Mononuclear cell (primary cell): ENCODE results near the gene CSKMT. TPM values are rescaled to one million over a fixed set of nuclear protein-coding genes. Genes with fewer than 3 reads are reported as not detected.
"Not testable (repeated sequence)": the region's sequence is repeated elsewhere in the genome, so short reads cannot be mapped to it uniquely, and the experiment has no call there.

Experiments
- H3K27me3 ChIP-seq: 2 replicates; pipeline ENCODE4 v1.6.0; 2011; ENCODE audit warnings: low read length, control low read depth; ENCODE audit not compliant: insufficient read depth
- H3K4me1 ChIP-seq: 2 replicates; pipeline ENCODE4 v1.5.1; 2011; ENCODE audit warnings: mild to moderate bottlenecking, low read length, control low read depth; ENCODE audit not compliant: insufficient read depth
- H3K4me3 ChIP-seq: 2 replicates; pipeline ENCODE4 v1.5.1; 2011; ENCODE audit warnings: mild to moderate bottlenecking, low read length, moderate library complexity
- H3K9me3 ChIP-seq: 2 replicates; pipeline ENCODE4 v1.5.1; 2011; ENCODE audit warnings: low read depth, mild to moderate bottlenecking, control low read depth, low read length
- total RNA-seq: library from RNA; depleted of rRNA; stranded (reverse); fragments of >200 nt; gene quantifications from one replicate; pipeline ENCODE4 v1.2.3, GENCODE V29; 2012

The CSKMT gene, protein sequence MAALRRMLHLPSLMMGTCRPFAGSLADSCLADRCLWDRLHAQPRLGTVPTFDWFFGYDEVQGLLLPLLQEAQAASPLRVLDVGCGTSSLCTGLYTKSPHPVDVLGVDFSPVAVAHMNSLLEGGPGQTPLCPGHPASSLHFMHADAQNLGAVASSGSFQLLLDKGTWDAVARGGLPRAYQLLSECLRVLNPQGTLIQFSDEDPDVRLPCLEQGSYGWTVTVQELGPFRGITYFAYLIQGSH
- total RNA-seq = 58.0 TPM

DNA sequence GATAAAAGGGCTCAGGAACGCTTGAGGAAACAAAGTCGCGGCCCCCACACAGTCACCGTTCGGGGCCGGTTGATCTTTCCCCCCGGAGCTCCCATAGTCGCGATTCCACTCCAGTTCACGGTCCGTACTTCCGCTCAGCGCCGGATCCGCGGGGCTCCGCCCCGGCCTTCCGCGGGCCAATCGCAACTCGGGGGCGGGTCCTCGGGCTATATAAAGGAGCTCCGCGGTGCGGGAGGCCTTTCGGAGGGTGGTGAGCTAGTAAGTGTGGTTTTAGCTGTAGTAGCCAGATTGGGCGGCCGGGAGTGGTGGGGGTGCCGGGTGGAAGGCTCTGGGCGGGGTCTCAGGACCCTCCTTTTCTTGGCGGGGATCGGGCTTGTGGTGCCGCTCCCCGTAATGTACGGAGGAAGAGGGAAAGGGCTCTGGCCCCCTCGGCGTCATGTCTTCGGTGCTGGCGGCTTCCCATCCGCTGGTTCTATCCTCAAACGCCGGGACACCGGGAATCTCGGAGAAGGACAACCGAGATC, at the start of gene CSKMT, which contains the start of gene C11orf98:
CSKMT (plus strand) TSS at position 238 of the 524 bp plus-strand sequence. CDS start 568 bp downstream, outside the sequence.
C11orf98 (minus strand) TSS at position 136 of the 524 bp plus-strand sequence; CDS start at position 95, 41 bp downstream.
- H3K4me1 ChIP-seq = peaks cover 40% of the 10 kb centered on the region
- H3K27me3 ChIP-seq = no peaks in the 10 kb centered on the region
- no peaks in the 10 kb centered on the region for H3K9me3 ChIP-seq
- peak within 1 kb of the TSS; percentile 95 for H3K4me3 ChIP-seq

DNA sequence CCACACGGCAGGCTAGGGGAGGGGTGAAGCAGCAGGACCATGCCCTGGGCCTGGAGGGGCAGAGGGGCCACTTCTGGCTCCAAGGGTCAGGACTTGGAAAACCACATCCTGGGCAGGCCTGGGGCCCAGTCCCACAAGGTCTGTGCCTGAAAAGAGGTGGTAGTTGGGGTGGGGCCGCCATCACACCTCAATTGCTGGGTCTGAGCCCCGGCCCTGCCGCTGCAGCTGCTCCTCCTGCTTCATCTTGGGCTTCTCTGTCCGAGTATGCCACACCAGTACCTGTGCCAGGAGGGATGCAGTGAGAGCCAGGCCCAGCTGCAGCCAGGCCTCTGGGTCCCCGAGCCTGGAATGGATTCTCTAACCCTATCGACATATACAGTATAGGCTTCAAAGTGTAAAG, 49.6 kb upstream of the CSKMT start:
- Histone ChIP-seq H3K4me3 (no peak overlapping the region), H3K4me1 (peaks cover 23% of the 10 kb centered on the region), H3K9me3 (no peaks in the 10 kb centered on the region), H3K27me3 (no peaks in the 10 kb centered on the region)

DNA sequence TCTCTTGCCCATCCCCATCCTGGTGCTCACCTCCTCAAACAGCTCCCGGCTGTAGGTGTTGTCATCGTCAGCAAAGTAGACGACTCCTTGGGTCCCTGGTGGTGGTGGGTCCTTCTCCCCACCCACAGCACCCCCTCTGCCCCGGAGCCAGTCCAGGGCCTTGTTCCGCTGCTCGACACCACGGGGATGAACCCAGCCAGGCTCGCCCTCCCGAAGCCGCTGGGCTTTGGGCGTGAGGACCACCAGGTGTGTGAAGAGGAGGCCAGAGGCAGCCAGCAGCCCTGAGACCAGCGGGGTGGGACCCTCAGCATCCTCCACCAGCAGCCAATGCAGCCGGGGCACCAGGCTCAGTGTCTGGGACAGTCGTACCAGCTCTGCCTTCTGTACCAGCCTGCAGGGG, 48.2 kb upstream of the CSKMT start:
- not testable (repeated sequence) for H3K4me3 ChIP-seq, H3K9me3 ChIP-seq, H3K27me3 ChIP-seq
- H3K4me1 ChIP-seq = peaks cover 19% of the 10 kb centered on the region

DNA sequence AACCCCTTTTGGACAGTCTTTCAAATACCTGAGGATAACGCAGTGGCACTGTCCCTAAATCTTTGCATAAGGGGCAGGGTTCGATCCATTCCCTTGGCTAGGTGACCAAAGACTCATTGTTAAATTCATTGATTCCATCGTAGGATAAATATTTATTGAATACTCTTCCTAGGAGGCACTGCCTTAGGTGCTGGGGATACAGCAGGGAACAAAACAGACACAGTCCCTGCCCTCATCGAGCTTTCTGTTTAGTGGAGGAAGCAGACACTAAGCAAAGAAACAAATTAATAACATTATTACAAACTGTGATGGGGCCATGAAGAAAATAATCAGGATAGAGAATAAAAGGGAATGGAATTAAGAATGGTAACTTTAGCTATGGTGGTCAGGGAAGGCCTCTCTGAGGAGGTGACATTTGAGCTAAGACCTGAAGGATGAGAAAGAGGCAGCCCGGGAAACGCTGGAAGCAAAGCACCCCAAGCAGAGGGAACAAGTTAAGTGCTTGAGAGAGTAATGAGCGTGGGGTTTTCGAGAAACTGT, 44.0 kb upstream of the CSKMT start:
- peak overlapping the region; percentile 60 for H3K4me3 ChIP-seq
- H3K27me3 ChIP-seq = no peaks in the 10 kb centered on the region
- no peaks in the 10 kb centered on the region for H3K9me3 ChIP-seq
- H3K4me1 ChIP-seq = peaks cover 21% of the 10 kb centered on the region

DNA sequence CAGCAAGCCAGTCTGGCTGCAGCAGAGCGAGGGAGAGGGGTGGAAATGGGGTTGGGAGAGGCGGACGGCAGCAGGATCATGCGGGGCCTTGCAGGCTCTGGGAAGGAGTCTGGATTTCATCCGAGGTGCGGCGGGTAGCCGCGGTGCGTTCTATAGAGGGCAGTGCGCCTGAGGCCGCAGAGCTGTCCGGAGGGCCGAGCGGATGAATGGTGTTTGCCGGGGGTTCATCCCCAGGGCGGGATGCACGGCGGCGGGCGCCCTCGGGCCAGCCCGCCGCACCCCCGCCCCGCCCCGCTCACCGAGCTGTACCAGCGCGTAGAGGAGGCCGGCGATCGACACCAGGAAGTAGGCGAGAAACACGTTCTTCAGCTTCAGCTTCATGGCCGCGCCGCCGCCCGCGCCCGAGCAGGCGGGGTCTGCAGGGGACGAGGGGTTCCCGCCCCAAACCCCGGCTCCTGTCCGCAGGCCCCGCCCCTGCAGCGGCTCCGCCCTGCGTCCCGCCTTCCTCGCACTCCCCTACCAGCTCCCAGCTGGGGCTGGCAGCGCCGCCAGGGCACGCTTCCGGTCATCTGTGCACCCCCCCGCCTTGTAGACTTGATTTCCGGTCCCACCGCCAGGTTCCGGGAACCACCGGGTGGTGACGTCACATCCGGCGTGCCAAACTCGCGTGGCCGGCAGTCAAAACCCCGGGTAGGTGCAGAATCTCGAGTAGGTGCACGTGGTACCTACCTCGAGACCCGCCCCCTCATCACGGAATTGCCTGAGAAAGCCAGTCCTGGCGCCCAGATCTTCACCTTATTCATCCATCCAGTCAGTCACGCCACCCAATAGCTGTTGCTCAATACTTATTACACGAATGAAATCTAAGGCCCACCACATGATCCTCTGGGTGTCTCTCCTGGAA, 43.3 kb upstream of the CSKMT start, which contains the start of gene B3GAT3:
B3GAT3 (minus strand) TSS at position 420 of the 904 bp plus-strand sequence; CDS start at position 381, 39 bp downstream.
- no peaks in the 10 kb centered on the region for H3K9me3 ChIP-seq
- H3K4me3 ChIP-seq = peak within 1 kb of the TSS; percentile 60
- no peaks in the 10 kb centered on the region for H3K27me3 ChIP-seq
- H3K4me1 ChIP-seq = peaks cover 21% of the 10 kb centered on the region

DNA sequence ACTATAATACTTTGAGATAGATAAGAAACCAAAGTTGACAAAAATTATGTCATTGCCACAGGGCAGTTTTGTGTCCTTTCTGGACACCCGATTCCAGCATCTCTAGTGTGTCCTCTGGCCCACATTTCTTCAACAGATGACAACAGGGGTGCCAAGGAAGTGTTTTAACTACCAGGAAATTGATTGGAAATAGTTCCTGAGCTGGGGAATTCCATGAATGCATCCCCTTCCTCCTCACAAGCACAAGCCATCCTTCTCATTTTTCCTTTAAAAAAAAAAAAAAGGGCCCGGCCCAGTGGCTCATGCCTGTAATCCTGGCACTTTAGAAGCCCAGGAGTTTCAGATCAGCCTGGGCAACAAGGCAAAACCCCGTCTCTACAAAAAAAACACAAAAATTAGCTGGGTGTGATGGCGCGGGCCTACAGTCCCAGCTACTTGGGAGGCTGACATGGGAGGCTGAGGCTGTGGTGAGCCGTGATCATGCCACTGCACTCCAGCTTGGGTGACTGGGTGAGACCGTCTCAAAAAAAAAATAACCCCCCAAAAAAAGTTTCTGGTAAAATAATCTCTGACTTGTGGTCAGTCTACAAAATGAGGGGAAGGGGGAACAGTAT, 42.5 kb upstream of the CSKMT start:
- Histone ChIP-seq H3K9me3 (no peaks in the 10 kb centered on the region), H3K4me3 (peak overlapping the region; percentile 60), H3K27me3 (no peaks in the 10 kb centered on the region), H3K4me1 (peaks cover 21% of the 10 kb centered on the region)

DNA sequence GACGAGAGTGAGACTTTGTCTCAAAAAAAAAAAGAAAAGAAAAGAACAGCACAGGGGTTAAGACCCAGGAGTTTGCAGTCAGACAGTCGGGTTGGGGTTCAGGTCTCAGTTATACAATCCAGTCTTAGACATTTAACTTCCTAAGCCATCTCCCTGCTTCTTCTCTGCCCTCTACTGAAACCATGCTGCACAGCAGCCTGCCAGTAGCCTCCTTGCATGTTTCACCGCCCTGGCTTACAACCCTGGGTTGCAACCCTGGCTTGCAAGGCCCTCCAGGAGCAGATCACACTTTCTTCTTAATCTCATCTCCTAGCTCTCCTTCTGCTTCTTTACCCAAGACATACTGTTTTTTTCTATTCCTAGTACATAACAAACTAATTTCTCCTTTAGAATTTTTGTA, 37.4 kb upstream of the CSKMT start:
- no peak overlapping the region for H3K4me3 ChIP-seq
- no peaks in the 10 kb centered on the region for H3K9me3 ChIP-seq
- H3K4me1 ChIP-seq = no peaks in the 10 kb centered on the region

DNA sequence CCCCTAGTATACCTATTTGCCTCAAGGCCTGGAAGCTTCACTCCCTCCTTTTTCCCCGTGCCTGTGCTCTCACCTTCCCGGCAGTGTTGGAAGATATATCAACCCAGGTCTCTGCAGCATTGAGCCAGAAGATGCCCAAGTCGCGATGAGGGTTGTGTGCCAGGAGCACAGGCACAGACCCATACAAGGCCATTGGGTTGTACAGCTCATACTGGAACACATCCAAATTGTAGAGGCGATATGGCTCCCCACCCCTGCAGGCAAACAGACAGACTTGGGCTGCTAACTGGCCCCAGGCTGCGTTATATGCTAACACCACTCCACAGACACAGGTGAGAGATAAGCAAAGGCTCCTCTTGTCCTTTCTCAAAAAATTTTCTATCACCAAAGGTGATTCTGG, 32.6 kb upstream of the CSKMT start:
- H3K4me3 ChIP-seq = no peak overlapping the region
- peaks cover 9% of the 10 kb centered on the region for H3K4me1 ChIP-seq
- H3K27me3 ChIP-seq = no peaks in the 10 kb centered on the region
- no peaks in the 10 kb centered on the region for H3K9me3 ChIP-seq

More for the DNA sequence above, 37.4 kb upstream of the CSKMT start:
- no peaks in the 10 kb centered on the region for H3K27me3 ChIP-seq

DNA sequence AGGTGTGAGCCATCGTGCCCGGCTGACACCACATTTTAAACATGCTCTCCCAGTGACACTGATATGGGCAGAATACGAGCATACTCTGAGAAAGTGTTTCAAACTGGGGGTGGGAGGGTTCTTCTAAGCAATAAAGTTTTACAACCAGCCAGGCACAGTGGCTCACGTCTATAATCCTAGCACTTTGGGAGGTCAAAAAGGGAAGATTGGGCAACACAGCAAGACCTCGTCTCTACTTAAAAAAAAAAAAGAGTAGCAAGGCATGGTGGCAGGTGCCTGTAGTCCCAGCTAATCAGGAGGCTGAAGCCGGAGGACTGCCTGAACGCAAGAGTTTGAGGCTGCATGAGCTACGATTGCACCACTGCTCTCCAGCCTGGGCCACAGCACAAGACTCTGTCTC, 20.9 kb upstream of the CSKMT start:
- Histone ChIP-seq H3K4me3 (no peak overlapping the region), H3K9me3 (no peaks in the 10 kb centered on the region), H3K27me3 (no peaks in the 10 kb centered on the region), H3K4me1 (peaks cover 33% of the 10 kb centered on the region)

DNA sequence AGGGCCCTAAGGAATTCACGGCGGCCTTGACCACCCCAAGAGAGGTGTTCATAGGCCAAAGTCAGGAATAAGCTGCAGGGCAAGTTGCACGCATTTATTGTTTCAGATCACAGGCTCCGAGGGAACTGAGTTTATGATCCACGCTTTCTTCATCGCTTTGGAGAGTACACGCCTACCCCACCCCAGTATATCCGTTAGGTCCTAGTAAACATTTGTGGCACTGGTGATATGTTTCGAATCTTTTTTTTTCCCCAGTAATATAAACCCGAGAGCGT, 19.5 kb upstream of the CSKMT start:
- H3K27me3 ChIP-seq = no peaks in the 10 kb centered on the region
- peak overlapping the region; percentile 97 for H3K4me3 ChIP-seq
- H3K4me1 ChIP-seq = peaks cover 26% of the 10 kb centered on the region
- no peaks in the 10 kb centered on the region for H3K9me3 ChIP-seq

DNA sequence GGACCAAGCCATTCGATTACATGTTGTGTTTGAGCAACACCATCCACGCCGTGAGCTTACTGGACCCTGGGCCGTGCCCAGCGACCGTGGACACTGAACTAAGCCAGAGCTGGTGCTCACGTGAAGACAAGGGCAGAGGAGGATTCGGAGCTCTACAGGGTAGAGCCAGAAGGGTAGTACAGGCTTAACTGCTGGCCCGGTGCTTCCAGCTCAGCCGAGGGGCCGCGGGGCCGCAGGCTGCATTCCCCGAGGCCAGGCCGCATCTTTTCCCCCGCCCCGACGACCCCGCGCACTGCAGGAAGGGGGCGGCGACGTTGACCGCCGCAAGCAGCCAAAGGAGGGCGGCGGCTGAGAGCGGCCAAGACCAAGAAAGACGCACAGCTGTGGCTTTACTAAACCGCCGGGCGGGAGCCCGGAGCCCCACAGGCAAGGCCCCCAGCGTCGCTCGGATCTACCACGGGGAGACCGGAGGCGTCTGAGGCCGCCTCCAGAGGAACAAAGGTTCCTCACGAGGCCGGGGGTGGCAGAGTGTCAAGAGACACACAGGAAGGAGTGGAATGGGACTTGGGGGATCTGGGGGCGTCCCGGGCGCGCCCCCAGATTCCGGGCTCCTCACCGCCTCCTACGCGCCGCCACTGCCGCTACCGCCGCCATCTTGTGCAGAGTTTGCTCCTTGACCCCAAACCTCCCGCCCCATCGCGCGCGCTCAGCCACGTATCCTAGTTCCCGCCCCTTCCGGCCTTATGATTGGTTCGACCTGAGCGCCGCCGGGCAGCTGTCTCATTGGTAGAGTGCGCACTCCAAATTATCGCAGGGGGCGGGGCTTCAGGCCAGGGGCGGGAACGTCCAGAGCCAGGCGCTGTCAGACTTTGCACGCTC, 18.9 kb upstream of the CSKMT start, which contains the start of gene GANAB:
GANAB (minus strand) TSS at position 668 of the 879 bp plus-strand sequence; CDS start at position 654, 14 bp downstream.
- H3K4me1 ChIP-seq = peaks cover 26% of the 10 kb centered on the region
- H3K4me3 ChIP-seq = peak within 1 kb of the TSS; percentile 97
- no peaks in the 10 kb centered on the region for H3K27me3 ChIP-seq
- H3K9me3 ChIP-seq = no peaks in the 10 kb centered on the region

DNA sequence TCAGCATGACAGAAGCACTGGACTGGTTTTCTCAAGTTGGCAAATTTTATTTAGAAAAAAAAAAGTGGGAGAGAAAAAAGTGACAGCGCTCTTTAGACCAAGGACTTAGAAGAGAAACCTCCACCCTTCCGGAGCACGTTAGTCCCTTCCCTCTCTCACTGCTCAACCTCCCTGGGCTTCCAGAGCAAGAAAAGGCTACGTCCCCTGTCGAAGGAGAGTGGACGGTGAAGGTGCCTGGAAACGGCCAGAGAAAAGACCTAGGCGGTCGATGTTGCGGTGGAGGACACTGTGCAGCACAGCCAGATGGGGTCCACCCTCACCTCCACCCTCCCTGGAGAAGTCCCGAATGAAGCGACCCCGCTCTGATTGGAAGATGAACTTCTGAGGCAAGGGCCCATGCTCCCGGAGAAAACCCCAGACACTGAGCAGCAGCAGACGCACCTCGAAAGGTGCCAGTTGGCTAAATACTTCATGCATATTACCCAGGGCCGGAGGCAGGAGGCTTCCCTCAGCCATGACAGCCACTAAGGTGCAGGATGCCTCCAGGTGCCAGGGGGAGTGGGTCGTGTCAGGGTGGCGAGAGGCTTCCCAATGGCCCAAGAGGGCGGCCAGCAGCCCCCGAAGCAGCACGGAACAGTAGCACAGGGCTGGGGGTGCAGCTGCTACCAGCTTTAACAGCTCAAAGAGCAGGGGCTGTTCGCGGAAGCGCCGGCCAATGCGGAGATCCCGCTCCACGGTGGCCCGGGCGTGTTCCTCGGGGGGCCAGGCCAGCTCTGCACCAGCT, 18.1 kb upstream of the CSKMT start:
- peak overlapping the region; percentile 97 for H3K4me3 ChIP-seq
- H3K9me3 ChIP-seq = no peaks in the 10 kb centered on the region
- H3K4me1 ChIP-seq = peaks cover 33% of the 10 kb centered on the region

DNA sequence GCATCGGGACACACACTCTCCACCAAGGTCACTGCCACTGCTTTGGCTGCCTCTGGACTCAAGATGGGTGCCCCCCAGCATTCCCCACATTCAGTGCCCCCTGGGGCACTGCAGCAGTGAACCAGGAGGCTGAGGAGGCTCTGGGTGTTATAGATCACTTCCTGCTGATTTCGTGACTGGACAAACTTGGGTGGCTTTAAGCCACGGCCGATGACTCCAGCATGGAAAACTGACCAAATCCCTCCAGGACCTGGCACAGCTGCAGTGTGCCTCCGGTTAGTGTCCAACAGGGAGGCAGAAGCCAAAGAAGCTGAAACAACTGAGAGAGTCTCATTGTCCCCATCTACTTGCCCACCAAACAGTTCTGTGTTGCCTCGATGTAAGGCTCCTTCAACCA, 17.5 kb upstream of the CSKMT start:
- Histone ChIP-seq H3K27me3 (no peaks in the 10 kb centered on the region), H3K9me3 (no peaks in the 10 kb centered on the region), H3K4me3 (no peak overlapping the region), H3K4me1 (peaks cover 39% of the 10 kb centered on the region)

More for the DNA sequence above, 18.1 kb upstream of the CSKMT start:
- H3K27me3 ChIP-seq = no peaks in the 10 kb centered on the region
